Suprapubic skin (tissue), 4 donors: Measurements from ENCODE around the gene CLASP1. TPM values are rescaled to one million over a fixed set of nuclear protein-coding genes. Genes with fewer than 3 reads are reported as not detected.

Experiments
- DNase-seq, 2 donors: peaks; one replicate each; pipeline ENCODE4 v3.0.0-alpha.2; 2019; ENCODE audit warnings: low spot score in 2 of 2
- H3K27ac ChIP-seq: fragments of 200-600 bp; sonication (generic); one replicate; pipeline ENCODE4 v1.5.1; 2019
- H3K27me3 ChIP-seq: fragments of 200-600 bp; sonication (generic); one replicate; pipeline ENCODE4 v1.5.1; 2019
- H3K36me3 ChIP-seq: fragments of 200-600 bp; sonication (generic); one replicate; pipeline ENCODE4 v1.5.1; 2019
- H3K4me1 ChIP-seq: fragments of 200-600 bp; sonication (generic); one replicate; pipeline ENCODE4 v1.5.1; 2019
- H3K4me3 ChIP-seq: fragments of 200-600 bp; sonication (generic); one replicate; pipeline ENCODE4 v1.5.1; 2019; ENCODE audit warnings: mild to moderate bottlenecking
- H3K9me3 ChIP-seq: fragments of 200-600 bp; sonication (generic); one replicate; pipeline ENCODE4 v1.5.1; 2019
- EP300 ChIP-seq: sonication (generic); formaldehyde crosslinking; IDR thresholded peaks from one replicate; pipeline ENCODE4 v1.6.1; 2017; ENCODE audit warnings: antibody characterized with exemption
- POLR2A ChIP-seq, 2 donors: fragments of 450-650 bp; IDR thresholded peaks; one replicate each; pipeline ENCODE4 v1.6.1; 2017; ENCODE audit warnings: antibody characterized with exemption in 2 of 2, mild to moderate bottlenecking in 2 of 2, moderate library complexity in 2 of 2
- POLR2AphosphoS5 ChIP-seq, 3 donors: sonication (generic); formaldehyde crosslinking; IDR thresholded peaks; one replicate each; pipeline ENCODE4 v1.6.1; 2017; ENCODE audit warnings: antibody characterized with exemption in 3 of 3
- WGBS: methylation state at CpG from one replicate; pipeline ENCODE4 v1.1.5; 2018; 5-methylcytosine and 5-hydroxymethylcytosine counted together
- total RNA-seq, 4 donors: library from RNA; depleted of rRNA; stranded (reverse); fragments of >200 nt; gene quantifications; one replicate each; pipeline ENCODE4 v1.1.0, GENCODE V29; 2016
- TF ChIP-seq, protein P1 (sequence below), 2 donors: fragments of 200-600 bp in 1 of 2; fragments of 450-650 bp in 1 of 2; sonication (generic) in 1 of 2; IDR thresholded peaks; one replicate each; pipeline ENCODE4 v1.5.1; 2016 to 2019; ENCODE audit warnings: antibody characterized with exemption in 2 of 2, mild to moderate bottlenecking in 1 of 2, moderate library complexity in 1 of 2

Gene CLASP1
- total RNA-seq, 4 donors from 2014 or later, result 53.3 to 99.5 (median 67.6) TPM

DNA sequence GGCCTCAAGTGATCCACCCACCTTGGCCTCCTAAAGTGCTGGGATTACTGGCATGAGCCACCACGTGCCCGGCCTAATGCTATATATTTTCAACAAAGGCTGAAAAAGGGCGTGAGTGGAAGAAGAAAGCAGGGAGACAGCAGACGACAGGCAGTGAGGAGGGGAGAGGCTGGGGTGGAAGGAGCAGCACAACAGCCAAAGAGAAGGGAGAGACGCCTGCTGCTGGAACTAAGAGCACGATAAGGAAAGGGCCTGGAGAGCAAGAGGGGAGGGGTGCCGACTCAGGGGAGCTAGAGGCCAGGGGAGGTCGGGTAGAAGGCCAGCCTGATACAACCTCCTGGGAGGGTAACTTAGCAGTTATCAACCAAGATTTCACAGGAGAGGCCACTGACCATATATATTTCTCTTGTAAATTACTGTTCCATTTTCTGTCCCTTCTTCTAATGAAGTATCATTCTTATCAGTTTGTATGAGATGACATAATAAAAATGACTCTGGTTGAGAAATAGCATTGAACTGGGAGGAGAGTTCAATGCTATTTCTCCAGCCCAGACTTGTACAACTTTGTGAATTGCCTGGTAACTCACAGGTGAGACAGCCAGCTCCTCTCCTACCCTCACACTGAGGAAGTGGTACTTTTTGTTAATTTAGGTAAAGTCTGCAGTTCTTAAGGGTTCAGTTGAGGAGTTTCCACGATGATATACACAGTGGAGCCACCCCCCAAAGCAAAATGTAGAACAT is 124.4 kb downstream of the CLASP1 start:
- Histone ChIP-seq H3K4me1 (peaks cover 57% of the 10 kb centered on the region), H3K36me3 (peaks cover 32% of the 10 kb centered on the region), H3K27ac (no peak overlapping the region), H3K4me3 (no peak overlapping the region), H3K27me3 (no peaks in the 10 kb centered on the region), H3K9me3 (no peaks in the 10 kb centered on the region)
- DNase-seq, result no peak
- TF ChIP-seq POLR2A (IDR thresholded peaks at IDR 0.05) (no peak), POLR2AphosphoS5 (IDR thresholded peaks at IDR 0.05) (no peak), EP300 (no peak)
- TF ChIP-seq, protein P1, sequence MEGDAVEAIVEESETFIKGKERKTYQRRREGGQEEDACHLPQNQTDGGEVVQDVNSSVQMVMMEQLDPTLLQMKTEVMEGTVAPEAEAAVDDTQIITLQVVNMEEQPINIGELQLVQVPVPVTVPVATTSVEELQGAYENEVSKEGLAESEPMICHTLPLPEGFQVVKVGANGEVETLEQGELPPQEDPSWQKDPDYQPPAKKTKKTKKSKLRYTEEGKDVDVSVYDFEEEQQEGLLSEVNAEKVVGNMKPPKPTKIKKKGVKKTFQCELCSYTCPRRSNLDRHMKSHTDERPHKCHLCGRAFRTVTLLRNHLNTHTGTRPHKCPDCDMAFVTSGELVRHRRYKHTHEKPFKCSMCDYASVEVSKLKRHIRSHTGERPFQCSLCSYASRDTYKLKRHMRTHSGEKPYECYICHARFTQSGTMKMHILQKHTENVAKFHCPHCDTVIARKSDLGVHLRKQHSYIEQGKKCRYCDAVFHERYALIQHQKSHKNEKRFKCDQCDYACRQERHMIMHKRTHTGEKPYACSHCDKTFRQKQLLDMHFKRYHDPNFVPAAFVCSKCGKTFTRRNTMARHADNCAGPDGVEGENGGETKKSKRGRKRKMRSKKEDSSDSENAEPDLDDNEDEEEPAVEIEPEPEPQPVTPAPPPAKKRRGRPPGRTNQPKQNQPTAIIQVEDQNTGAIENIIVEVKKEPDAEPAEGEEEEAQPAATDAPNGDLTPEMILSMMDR (IDR thresholded peaks at IDR 0.05), result no peak
- 47% methylated on average over 9 of the region's 9 CpGs for WGBS

DNA sequence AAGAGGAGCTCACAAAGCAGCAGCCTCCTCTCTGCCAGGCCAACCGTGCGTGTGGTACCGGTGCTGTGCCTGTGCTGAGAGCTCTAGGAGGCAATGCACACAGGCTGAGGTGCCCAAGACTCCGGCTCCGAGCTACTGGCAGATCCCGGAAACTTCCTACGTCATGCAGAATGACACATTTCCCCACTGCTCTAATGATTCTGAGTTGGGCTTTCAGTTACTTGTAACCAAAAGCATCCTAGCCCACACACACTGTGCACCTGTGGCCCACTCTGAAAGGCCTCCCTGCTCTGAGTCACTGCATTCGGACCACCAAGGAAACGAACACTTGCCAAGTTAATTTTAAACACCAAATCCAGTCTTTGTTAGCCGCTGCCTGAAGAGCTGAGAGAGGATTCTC is 127.9 kb downstream of the CLASP1 start:
- Histone ChIP-seq H3K4me3 (no peak overlapping the region), H3K36me3 (peaks cover 49% of the 10 kb centered on the region), H3K4me1 (peaks cover 24% of the 10 kb centered on the region), H3K27me3 (no peaks in the 10 kb centered on the region), H3K27ac (no peak overlapping the region), H3K9me3 (no peaks in the 10 kb centered on the region)
- DNase-seq, result no peak
- 90% methylated on average over 10 of the region's 10 CpGs for WGBS
- TF ChIP-seq POLR2A (IDR thresholded peaks at IDR 0.05), result no peak
- no peak for TF ChIP-seq EP300
- TF ChIP-seq, protein P1 (IDR thresholded peaks at IDR 0.05), result no peak
- no peak for TF ChIP-seq POLR2AphosphoS5 (IDR thresholded peaks at IDR 0.05)

DNA sequence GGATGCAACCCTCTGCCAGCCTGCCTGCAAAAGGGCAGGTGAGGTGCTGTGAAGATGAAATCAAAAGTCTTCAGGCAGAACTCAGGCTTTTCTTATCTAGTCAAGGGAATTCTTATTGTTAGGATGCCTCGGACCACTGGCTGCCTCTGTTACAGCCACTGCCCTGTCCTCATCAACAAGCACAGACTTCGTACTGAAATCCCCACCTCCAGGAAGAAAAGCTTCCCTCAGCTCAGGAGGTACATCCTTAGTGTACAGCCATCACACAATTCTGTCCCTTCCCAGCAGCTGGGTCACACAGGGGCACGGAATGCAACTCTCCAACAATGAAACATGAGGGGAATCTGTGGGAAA is 128.6 kb downstream of the CLASP1 start:
- no peak for DNase-seq
- Histone ChIP-seq H3K4me1 (peaks cover 19% of the 10 kb centered on the region), H3K27me3 (no peaks in the 10 kb centered on the region), H3K4me3 (no peak overlapping the region), H3K36me3 (peaks cover 46% of the 10 kb centered on the region), H3K27ac (peak overlapping the region; percentile 55), H3K9me3 (no peaks in the 10 kb centered on the region)
- TF ChIP-seq EP300 (no peak), POLR2A (IDR thresholded peaks at IDR 0.05) (no peak), POLR2AphosphoS5 (IDR thresholded peaks at IDR 0.05) (no peak)
- TF ChIP-seq, protein P1 (IDR thresholded peaks at IDR 0.05), result no peak
- WGBS, result 81% methylated on average over 3 of the region's 3 CpGs

DNA sequence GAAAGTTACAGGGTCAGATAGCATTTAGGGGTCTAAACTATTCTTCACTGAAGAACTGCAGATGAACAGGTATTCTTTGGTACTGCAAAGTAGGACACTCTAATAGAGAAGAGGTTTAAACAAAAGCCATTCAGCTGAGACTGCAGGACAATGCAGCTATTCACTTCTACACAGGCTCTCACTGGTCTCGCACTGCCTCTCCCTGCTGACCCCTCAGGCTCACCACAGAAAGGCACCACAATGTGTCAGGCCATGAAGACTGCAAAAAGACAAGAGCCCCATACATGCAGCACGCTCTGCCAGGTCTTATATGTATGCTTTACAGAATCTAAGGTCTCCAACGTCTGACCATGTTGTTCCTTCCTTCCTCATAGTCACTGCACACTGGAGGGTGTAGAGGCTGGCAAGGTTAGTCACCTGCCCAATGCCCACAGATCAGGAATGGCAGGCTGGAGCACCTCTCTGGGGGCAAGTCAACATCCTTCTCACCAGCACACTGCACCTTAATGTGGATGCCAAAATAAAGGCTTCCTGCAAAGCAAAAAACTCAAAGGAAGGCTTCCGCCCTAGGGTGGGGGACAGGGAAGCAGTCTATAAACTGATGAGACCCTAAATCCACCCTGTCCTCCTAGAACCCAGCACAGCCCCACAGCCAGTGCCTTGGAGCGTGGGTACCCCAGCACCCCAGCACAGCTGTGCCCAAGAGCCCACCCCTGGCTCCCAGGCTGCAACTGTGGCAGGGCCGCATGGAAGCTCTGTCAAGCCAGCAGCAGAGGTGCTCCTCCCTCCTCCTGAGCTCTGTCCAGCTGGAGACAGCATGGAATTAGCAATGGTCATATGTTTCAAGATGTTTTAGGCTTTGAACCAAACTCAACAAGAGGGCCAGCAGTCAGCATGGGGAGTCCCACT is 129.3 kb downstream of the CLASP1 start:
- no peak overlapping the region for H3K4me3 ChIP-seq
- WGBS, result 90% methylated on average over 6 of the region's 6 CpGs
- peak overlapping the region; percentile 55 for H3K27ac ChIP-seq
- H3K4me1 ChIP-seq, result peaks cover 13% of the 10 kb centered on the region
- no peak for DNase-seq
- H3K9me3 ChIP-seq, result no peaks in the 10 kb centered on the region
- peaks cover 49% of the 10 kb centered on the region for H3K36me3 ChIP-seq
- TF ChIP-seq POLR2A (IDR thresholded peaks at IDR 0.05) (no peak), EP300 (no peak), POLR2AphosphoS5 (IDR thresholded peaks at IDR 0.05) (no peak)
- TF ChIP-seq, protein P1 (IDR thresholded peaks at IDR 0.05), result no peak
- H3K27me3 ChIP-seq, result no peaks in the 10 kb centered on the region

DNA sequence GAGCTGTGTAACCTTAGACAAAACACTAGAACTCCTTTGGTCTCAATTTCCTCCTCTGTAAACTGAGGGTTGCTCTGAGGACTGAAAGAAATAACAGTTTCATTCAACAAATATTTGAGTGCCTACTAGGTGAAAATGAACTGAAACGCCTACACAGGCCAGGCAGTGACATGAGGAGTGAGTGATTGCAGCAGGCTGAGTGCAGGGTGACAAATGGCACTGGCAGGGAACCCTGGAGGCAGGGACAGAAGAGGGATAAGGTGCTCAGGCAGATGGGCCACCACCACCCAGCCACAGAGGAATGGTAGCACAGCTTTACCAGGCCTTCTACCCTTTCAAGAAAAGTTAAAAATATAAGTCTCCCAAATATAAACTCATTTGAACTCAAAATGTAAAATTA is 130.1 kb downstream of the CLASP1 start:
- peak overlapping the region; percentile 59 for H3K27ac ChIP-seq
- WGBS, result 89% methylated on average over 1 of the region's 1 CpG
- peaks cover 55% of the 10 kb centered on the region for H3K36me3 ChIP-seq

More for the DNA sequence above, 130.1 kb downstream of the CLASP1 start:
- Histone ChIP-seq H3K4me3 (no peak overlapping the region), H3K27me3 (no peaks in the 10 kb centered on the region), H3K9me3 (no peaks in the 10 kb centered on the region), H3K4me1 (peaks cover 6% of the 10 kb centered on the region)
- no peak for DNase-seq
- TF ChIP-seq POLR2AphosphoS5 (IDR thresholded peaks at IDR 0.05), result no peak
- TF ChIP-seq, protein P1 (IDR thresholded peaks at IDR 0.05), result no peak
- no peak for TF ChIP-seq EP300
- TF ChIP-seq POLR2A (IDR thresholded peaks at IDR 0.05), result no peak
